Measurements from ENCODE around the gene TXNDC11.

Gene TXNDC11

GRCh38 chr16:11747949-11748403, 5.3 kb upstream of the TXNDC11 start:
- Histone ChIP-seq H3K36me3 (ENCODE audit: control insufficient read depth, insufficient read depth, low read length) (no peaks in the 10 kb centered on the region), H3K9me3 (ENCODE audit: control insufficient read depth, low read length) (no peaks in the 10 kb centered on the region), H3K27me3 (ENCODE audit: control insufficient read depth, insufficient read depth, low read length) (no peaks in the 10 kb centered on the region), H3K9ac (ENCODE audit: low read length) (no peak overlapping the region), H3K4me1 (ENCODE audit: control insufficient read depth, insufficient read depth, low read length) (peaks cover 32% of the 10 kb centered on the region), H3K4me3 (ENCODE audit: low read length) (no peak overlapping the region)

GRCh38 chr16:11744075-11744470, 1.4 kb upstream of the TXNDC11 start:
- Histone ChIP-seq H3K9ac (ENCODE audit: low read length) (no peak overlapping the region), H3K4me3 (ENCODE audit: low read length) (no peak overlapping the region), H3K4me1 (ENCODE audit: control insufficient read depth, insufficient read depth, low read length) (peaks cover 46% of the 10 kb centered on the region), H3K27me3 (ENCODE audit: control insufficient read depth, insufficient read depth, low read length) (no peaks in the 10 kb centered on the region), H3K36me3 (ENCODE audit: control insufficient read depth, insufficient read depth, low read length) (no peaks in the 10 kb centered on the region), H3K9me3 (ENCODE audit: control insufficient read depth, low read length) (no peaks in the 10 kb centered on the region)

GRCh38 chr16:11743308-11744074, 834 bp upstream of the TXNDC11 start:
- Histone ChIP-seq H3K4me3 (ENCODE audit: low read length) (peak overlapping the region; percentile 29), H3K36me3 (ENCODE audit: control insufficient read depth, insufficient read depth, low read length) (no peaks in the 10 kb centered on the region), H3K4me1 (ENCODE audit: control insufficient read depth, insufficient read depth, low read length) (peaks cover 45% of the 10 kb centered on the region), H3K9me3 (ENCODE audit: control insufficient read depth, low read length) (no peaks in the 10 kb centered on the region), H3K27me3 (ENCODE audit: control insufficient read depth, insufficient read depth, low read length) (no peaks in the 10 kb centered on the region), H3K9ac (ENCODE audit: low read length) (peak overlapping the region; percentile 93)

- no peaks in the 10 kb centered on the region for H3K36me3 ChIP-seq (ENCODE audit: control insufficient read depth, insufficient read depth, low read length)
- no peaks in the 10 kb centered on the region for H3K9me3 ChIP-seq (ENCODE audit: control insufficient read depth, low read length)
- peak overlapping the region; percentile 81 for H3K4me3 ChIP-seq (ENCODE audit: low read length)
- no peaks in the 10 kb centered on the region for H3K27me3 ChIP-seq (ENCODE audit: control insufficient read depth, insufficient read depth, low read length)
- peaks cover 41% of the 10 kb centered on the region for H3K4me1 ChIP-seq (ENCODE audit: control insufficient read depth, insufficient read depth, low read length)
- H3K9ac ChIP-seq (ENCODE audit: low read length), result peak overlapping the region; percentile 93
Observed at GRCh38 chr16:11742093-11742535, 543 bp downstream of the TXNDC11 start.

- Histone ChIP-seq H3K9ac (ENCODE audit: low read length) (peak overlapping the region; percentile 93), H3K27me3 (ENCODE audit: control insufficient read depth, insufficient read depth, low read length) (no peaks in the 10 kb centered on the region), H3K4me3 (ENCODE audit: low read length) (no peak overlapping the region), H3K36me3 (ENCODE audit: control insufficient read depth, insufficient read depth, low read length) (peaks cover 4% of the 10 kb centered on the region), H3K4me1 (ENCODE audit: control insufficient read depth, insufficient read depth, low read length) (peaks cover 56% of the 10 kb centered on the region), H3K9me3 (ENCODE audit: control insufficient read depth, low read length) (no peaks in the 10 kb centered on the region)
Observed at GRCh38 chr16:11740567-11740966, 2.1 kb downstream of the TXNDC11 start.

- Histone ChIP-seq H3K4me1 (ENCODE audit: control insufficient read depth, insufficient read depth, low read length) (peaks cover 49% of the 10 kb centered on the region), H3K9ac (ENCODE audit: low read length) (no peak overlapping the region)
Observed at GRCh38 chr16:11738742-11739544, 3.7 kb downstream of the TXNDC11 start.

GRCh38 chr16:11737713-11738112, 4.9 kb downstream of the TXNDC11 start:
- Histone ChIP-seq H3K9me3 (ENCODE audit: control insufficient read depth, low read length) (no peaks in the 10 kb centered on the region), H3K36me3 (ENCODE audit: control insufficient read depth, insufficient read depth, low read length) (peaks cover 10% of the 10 kb centered on the region), H3K9ac (ENCODE audit: low read length) (no peak overlapping the region), H3K27me3 (ENCODE audit: control insufficient read depth, insufficient read depth, low read length) (no peaks in the 10 kb centered on the region), H3K4me3 (ENCODE audit: low read length) (no peak overlapping the region), H3K4me1 (ENCODE audit: control insufficient read depth, insufficient read depth, low read length) (peaks cover 43% of the 10 kb centered on the region)

More at GRCh38 chr16:11738742-11739544, 3.7 kb downstream of the TXNDC11 start:
- H3K27me3 ChIP-seq (ENCODE audit: control insufficient read depth, insufficient read depth, low read length), result no peaks in the 10 kb centered on the region
- H3K4me3 ChIP-seq (ENCODE audit: low read length), result no peak overlapping the region
- H3K9me3 ChIP-seq (ENCODE audit: control insufficient read depth, low read length), result no peaks in the 10 kb centered on the region
- H3K36me3 ChIP-seq (ENCODE audit: control insufficient read depth, insufficient read depth, low read length), result peaks cover 9% of the 10 kb centered on the region

- peaks cover 50% of the 10 kb centered on the region for H3K4me1 ChIP-seq (ENCODE audit: control insufficient read depth, insufficient read depth, low read length)
- H3K27me3 ChIP-seq (ENCODE audit: control insufficient read depth, insufficient read depth, low read length), result no peaks in the 10 kb centered on the region
- no peak overlapping the region for H3K4me3 ChIP-seq (ENCODE audit: low read length)
- H3K9me3 ChIP-seq (ENCODE audit: control insufficient read depth, low read length), result no peaks in the 10 kb centered on the region
- peaks cover 18% of the 10 kb centered on the region for H3K36me3 ChIP-seq (ENCODE audit: control insufficient read depth, insufficient read depth, low read length)
- no peak overlapping the region for H3K9ac ChIP-seq (ENCODE audit: low read length)
Observed at GRCh38 chr16:11736903-11737302, 5.8 kb downstream of the TXNDC11 start.

- Histone ChIP-seq H3K4me3 (ENCODE audit: low read length) (no peak overlapping the region), H3K9me3 (ENCODE audit: control insufficient read depth, low read length) (no peaks in the 10 kb centered on the region), H3K9ac (ENCODE audit: low read length) (no peak overlapping the region), H3K27me3 (ENCODE audit: control insufficient read depth, insufficient read depth, low read length) (no peaks in the 10 kb centered on the region), H3K36me3 (ENCODE audit: control insufficient read depth, insufficient read depth, low read length) (peaks cover 20% of the 10 kb centered on the region), H3K4me1 (ENCODE audit: control insufficient read depth, insufficient read depth, low read length) (peaks cover 50% of the 10 kb centered on the region)
Observed at GRCh38 chr16:11735787-11736186, 6.9 kb downstream of the TXNDC11 start.

GRCh38 chr16:11734653-11735043, 8.0 kb downstream of the TXNDC11 start:
- Histone ChIP-seq H3K9me3 (ENCODE audit: control insufficient read depth, low read length) (no peaks in the 10 kb centered on the region), H3K4me3 (ENCODE audit: low read length) (no peak overlapping the region), H3K27me3 (ENCODE audit: control insufficient read depth, insufficient read depth, low read length) (no peaks in the 10 kb centered on the region), H3K36me3 (ENCODE audit: control insufficient read depth, insufficient read depth, low read length) (peaks cover 20% of the 10 kb centered on the region), H3K4me1 (ENCODE audit: control insufficient read depth, insufficient read depth, low read length) (peaks cover 40% of the 10 kb centered on the region), H3K9ac (ENCODE audit: low read length) (no peak overlapping the region)

GRCh38 chr16:11734025-11734652, 8.5 kb downstream of the TXNDC11 start:
- Histone ChIP-seq H3K9ac (ENCODE audit: low read length) (no peak overlapping the region), H3K9me3 (ENCODE audit: control insufficient read depth, low read length) (no peaks in the 10 kb centered on the region), H3K27me3 (ENCODE audit: control insufficient read depth, insufficient read depth, low read length) (no peaks in the 10 kb centered on the region), H3K4me1 (ENCODE audit: control insufficient read depth, insufficient read depth, low read length) (peaks cover 35% of the 10 kb centered on the region), H3K4me3 (ENCODE audit: low read length) (no peak overlapping the region), H3K36me3 (ENCODE audit: control insufficient read depth, insufficient read depth, low read length) (peaks cover 20% of the 10 kb centered on the region)

GRCh38 chr16:11731222-11731621, 11.4 kb downstream of the TXNDC11 start:
- Histone ChIP-seq H3K9ac (ENCODE audit: low read length) (no peak overlapping the region), H3K4me3 (ENCODE audit: low read length) (no peak overlapping the region), H3K9me3 (ENCODE audit: control insufficient read depth, low read length) (no peaks in the 10 kb centered on the region), H3K4me1 (ENCODE audit: control insufficient read depth, insufficient read depth, low read length) (peaks cover 18% of the 10 kb centered on the region), H3K27me3 (ENCODE audit: control insufficient read depth, insufficient read depth, low read length) (no peaks in the 10 kb centered on the region), H3K36me3 (ENCODE audit: control insufficient read depth, insufficient read depth, low read length) (peaks cover 20% of the 10 kb centered on the region)
